ENCODE data around the gene FAM171A1. TPM values are rescaled to one million over a fixed set of nuclear protein-coding genes. Genes with fewer than 3 reads are reported as not detected.
A peak's percentile ranks its signal among the peaks of the same experiment; 100 is the strongest.

Gene FAM171A1
- total and polyA plus RNA-seq, 2 of the 13 experiments (the other 11 are each of a cell fraction or from before 2014, with no cell fraction given): 21.5 to 34.7 TPM

DNA sequence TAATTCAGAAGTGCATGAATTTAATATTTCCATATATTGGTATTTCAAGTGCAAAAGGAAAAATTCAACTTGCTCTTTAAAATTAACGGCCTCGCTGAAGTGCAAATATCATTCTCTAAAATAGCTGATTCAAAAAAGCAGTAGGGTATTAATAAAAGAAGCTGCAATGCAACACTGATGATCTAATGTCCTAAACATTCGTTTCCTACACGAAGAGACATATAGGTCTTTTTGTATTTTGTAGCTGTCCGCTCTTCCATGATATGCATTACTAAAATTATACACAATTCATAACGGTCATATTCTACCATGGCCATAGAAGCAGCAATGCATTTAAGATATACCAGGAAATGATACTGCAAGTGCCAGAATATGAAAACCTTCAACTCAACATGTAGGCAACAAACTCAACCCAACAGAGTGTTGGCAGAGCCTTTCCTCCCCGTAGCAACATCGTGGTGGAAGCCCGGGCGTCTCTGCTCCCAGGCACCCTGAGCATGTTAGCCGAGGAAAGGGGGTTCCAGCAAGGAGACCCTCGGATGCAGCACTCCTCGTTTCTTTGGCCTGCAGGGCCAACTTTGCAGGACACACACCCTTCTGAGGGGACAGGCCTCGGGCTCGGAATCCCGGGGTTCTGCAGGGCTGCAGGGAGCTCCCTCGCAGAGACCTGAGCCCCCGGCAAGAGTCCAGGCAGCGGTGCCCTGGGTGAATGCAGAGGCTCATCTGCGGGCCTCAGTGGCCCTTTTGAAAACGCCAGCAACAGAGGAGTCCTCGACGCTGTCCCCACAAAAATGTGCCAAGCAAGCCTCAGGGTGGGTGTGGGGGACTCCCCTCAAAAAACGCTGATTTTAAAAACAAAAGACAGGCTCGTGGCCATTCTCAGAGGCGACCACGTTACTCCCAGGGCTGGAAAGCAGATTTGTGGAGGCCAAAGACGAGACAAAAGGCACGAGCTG is 1.6 kb downstream of the FAM171A1 start (continued):
- TF ChIP-seq KDM3A (CRISPR knock-in tag; IDR thresholded peaks at IDR 0.05; ENCODE audit: low read depth): 0 out of 2 replicates have a peak, but pooled peaks have one; percentile 16
- no peak for TF ChIP-seq ZNF75D (CRISPR knock-in tag; IDR thresholded peaks at IDR 0.05; ENCODE audit: borderline replicate concordance)
- peak; percentile 38; the same call in 1 of the 2 replicates for TF ChIP-seq KDM5B (CRISPR knock-in tag; IDR thresholded peaks at IDR 0.05; ENCODE audit: borderline replicate concordance)
- TF ChIP-seq ATF7 (IDR thresholded peaks at IDR 0.05): no peak
- peak; percentile 20; the same call in 1 of the 2 replicates for TF ChIP-seq ATF7 (CRISPR knock-in tag; IDR thresholded peaks at IDR 0.05)
- TF ChIP-seq, protein P1, sequence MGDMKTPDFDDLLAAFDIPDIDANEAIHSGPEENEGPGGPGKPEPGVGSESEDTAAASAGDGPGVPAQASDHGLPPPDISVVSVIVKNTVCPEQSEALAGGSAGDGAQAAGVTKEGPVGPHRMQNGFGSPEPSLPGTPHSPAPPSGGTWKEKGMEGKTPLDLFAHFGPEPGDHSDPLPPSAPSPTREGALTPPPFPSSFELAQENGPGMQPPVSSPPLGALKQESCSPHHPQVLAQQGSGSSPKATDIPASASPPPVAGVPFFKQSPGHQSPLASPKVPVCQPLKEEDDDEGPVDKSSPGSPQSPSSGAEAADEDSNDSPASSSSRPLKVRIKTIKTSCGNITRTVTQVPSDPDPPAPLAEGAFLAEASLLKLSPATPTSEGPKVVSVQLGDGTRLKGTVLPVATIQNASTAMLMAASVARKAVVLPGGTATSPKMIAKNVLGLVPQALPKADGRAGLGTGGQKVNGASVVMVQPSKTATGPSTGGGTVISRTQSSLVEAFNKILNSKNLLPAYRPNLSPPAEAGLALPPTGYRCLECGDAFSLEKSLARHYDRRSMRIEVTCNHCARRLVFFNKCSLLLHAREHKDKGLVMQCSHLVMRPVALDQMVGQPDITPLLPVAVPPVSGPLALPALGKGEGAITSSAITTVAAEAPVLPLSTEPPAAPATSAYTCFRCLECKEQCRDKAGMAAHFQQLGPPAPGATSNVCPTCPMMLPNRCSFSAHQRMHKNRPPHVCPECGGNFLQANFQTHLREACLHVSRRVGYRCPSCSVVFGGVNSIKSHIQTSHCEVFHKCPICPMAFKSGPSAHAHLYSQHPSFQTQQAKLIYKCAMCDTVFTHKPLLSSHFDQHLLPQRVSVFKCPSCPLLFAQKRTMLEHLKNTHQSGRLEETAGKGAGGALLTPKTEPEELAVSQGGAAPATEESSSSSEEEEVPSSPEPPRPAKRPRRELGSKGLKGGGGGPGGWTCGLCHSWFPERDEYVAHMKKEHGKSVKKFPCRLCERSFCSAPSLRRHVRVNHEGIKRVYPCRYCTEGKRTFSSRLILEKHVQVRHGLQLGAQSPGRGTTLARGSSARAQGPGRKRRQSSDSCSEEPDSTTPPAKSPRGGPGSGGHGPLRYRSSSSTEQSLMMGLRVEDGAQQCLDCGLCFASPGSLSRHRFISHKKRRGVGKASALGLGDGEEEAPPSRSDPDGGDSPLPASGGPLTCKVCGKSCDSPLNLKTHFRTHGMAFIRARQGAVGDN (CRISPR knock-in tag; IDR thresholded peaks at IDR 0.05): peak; percentile 85
- no peak for TF ChIP-seq ZNF431 (CRISPR knock-in tag; IDR thresholded peaks at IDR 0.05; ENCODE audit: borderline replicate concordance, low read depth)
- TF ChIP-seq, protein P2, sequence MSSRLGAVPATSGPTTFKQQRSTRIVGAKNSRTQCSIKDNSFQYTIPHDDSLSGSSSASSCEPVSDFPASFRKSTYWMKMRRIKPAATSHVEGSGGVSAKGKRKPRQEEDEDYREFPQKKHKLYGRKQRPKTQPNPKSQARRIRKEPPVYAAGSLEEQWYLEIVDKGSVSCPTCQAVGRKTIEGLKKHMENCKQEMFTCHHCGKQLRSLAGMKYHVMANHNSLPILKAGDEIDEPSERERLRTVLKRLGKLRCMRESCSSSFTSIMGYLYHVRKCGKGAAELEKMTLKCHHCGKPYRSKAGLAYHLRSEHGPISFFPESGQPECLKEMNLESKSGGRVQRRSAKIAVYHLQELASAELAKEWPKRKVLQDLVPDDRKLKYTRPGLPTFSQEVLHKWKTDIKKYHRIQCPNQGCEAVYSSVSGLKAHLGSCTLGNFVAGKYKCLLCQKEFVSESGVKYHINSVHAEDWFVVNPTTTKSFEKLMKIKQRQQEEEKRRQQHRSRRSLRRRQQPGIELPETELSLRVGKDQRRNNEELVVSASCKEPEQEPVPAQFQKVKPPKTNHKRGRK (CRISPR knock-in tag; IDR thresholded peaks at IDR 0.05): no peak
- no peak for TF ChIP-seq ZNF274 (CRISPR knock-in tag; IDR thresholded peaks at IDR 0.05)
- 0 out of 2 replicates have a peak, but pooled peaks have one; percentile 50 for TF ChIP-seq RBAK (CRISPR knock-in tag; IDR thresholded peaks at IDR 0.05)
- TF ChIP-seq, protein P3, sequence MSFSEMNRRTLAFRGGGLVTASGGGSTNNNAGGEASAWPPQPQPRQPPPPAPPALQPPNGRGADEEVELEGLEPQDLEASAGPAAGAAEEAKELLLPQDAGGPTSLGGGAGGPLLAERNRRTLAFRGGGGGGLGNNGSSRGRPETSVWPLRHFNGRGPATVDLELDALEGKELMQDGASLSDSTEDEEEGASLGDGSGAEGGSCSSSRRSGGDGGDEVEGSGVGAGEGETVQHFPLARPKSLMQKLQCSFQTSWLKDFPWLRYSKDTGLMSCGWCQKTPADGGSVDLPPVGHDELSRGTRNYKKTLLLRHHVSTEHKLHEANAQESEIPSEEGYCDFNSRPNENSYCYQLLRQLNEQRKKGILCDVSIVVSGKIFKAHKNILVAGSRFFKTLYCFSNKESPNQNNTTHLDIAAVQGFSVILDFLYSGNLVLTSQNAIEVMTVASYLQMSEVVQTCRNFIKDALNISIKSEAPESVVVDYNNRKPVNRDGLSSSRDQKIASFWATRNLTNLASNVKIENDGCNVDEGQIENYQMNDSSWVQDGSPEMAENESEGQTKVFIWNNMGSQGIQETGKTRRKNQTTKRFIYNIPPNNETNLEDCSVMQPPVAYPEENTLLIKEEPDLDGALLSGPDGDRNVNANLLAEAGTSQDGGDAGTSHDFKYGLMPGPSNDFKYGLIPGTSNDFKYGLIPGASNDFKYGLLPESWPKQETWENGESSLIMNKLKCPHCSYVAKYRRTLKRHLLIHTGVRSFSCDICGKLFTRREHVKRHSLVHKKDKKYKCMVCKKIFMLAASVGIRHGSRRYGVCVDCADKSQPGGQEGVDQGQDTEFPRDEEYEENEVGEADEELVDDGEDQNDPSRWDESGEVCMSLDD (CRISPR knock-in tag; IDR thresholded peaks at IDR 0.05; ENCODE audit: borderline replicate concordance): peak; percentile 60; the same call in 1 of the 2 replicates
- no peak for TF ChIP-seq ZNF335 (CRISPR knock-in tag; IDR thresholded peaks at IDR 0.05)
- TF ChIP-seq RBM22 (optimal IDR thresholded peaks at IDR 0.05; ENCODE audit: low read length): no peak
- 0 out of 2 replicates have a peak, but pooled peaks have one; percentile 55 for TF ChIP-seq GLI4 (CRISPR knock-in tag; IDR thresholded peaks at IDR 0.05; ENCODE audit: borderline replicate concordance)
- peak; percentile 39; the same call in 1 of the 2 replicates for TF ChIP-seq ZBTB38 (CRISPR knock-in tag; IDR thresholded peaks at IDR 0.05)
- TF ChIP-seq, protein P4, sequence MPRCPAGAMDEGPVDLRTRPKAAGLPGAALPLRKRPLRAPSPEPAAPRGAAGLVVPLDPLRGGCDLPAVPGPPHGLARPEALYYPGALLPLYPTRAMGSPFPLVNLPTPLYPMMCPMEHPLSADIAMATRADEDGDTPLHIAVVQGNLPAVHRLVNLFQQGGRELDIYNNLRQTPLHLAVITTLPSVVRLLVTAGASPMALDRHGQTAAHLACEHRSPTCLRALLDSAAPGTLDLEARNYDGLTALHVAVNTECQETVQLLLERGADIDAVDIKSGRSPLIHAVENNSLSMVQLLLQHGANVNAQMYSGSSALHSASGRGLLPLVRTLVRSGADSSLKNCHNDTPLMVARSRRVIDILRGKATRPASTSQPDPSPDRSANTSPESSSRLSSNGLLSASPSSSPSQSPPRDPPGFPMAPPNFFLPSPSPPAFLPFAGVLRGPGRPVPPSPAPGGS (CRISPR knock-in tag; IDR thresholded peaks at IDR 0.05): no peak
- 0 out of 2 replicates have a peak, but pooled peaks have one; percentile 28 for TF ChIP-seq ZNF776 (CRISPR knock-in tag; IDR thresholded peaks at IDR 0.05)
